SK-N-SH (cell line): ENCODE results near the gene MED31. TPM values are rescaled to one million over a fixed set of nuclear protein-coding genes. Genes with fewer than 3 reads are reported as not detected.

Source experiments
- CTCF ChIA-PET: fragments of 300-600, 350-600 bp; formaldehyde crosslinking; extraction: SDS; loops from one replicate; lab custom pipeline; 2021; lab: Yijun Ruan, JAX
- POLR2A ChIA-PET: fragments of 350-600 bp; sonication (Branson Sonifier 250); formaldehyde crosslinking; extraction: SDS; loops from one replicate; lab custom pipeline; 2020; ENCODE audit warnings: antibody characterized with exemption, inconsistent platforms; lab: Yijun Ruan, JAX
- DNase-seq: peaks from one replicate; pipeline ENCODE4 v3.0.0; 2012
- H2AFZ ChIP-seq: fragments of 200-600 bp; sonication (generic); 2 replicates; pipeline ENCODE4 v1.8.1; 2016; ENCODE audit warnings: antibody characterized with exemption, mild to moderate bottlenecking, low read depth
- H3F3A ChIP-seq: fragments of 200-600 bp; sonication (generic); replicated peaks from 2 replicates; pipeline ENCODE3; 2016; ENCODE audit warnings: antibody characterized with exemption, mild to moderate bottlenecking; ENCODE audit not compliant: insufficient read depth
- H3K27ac ChIP-seq, 2 experiments: fragments of 200-500 bp in 1 of 2; fragments of 200-600 bp in 1 of 2; sonication (Bioruptor generic) in 1 of 2; sonication (generic), shearing (Covaris generic) in 1 of 2; 2 replicates each; pipeline versions ENCODE4 v1.5.1 to v1.6.1; 2014 to 2016; ENCODE audit warnings: low read depth in 2 of 2, inconsistent platforms in 1 of 2, low read length in 1 of 2, mild to moderate bottlenecking in 1 of 2, mixed read lengths in 1 of 2
- H3K27me3 ChIP-seq: fragments of 200-600 bp; sonication (generic), shearing (Covaris generic); 2 replicates; pipeline ENCODE4 v1.6.1; 2016; ENCODE audit warnings: mixed run types; ENCODE audit not compliant: insufficient read depth
- H3K36me3 ChIP-seq, 2 experiments: fragments of 200-500 bp in 1 of 2; fragments of 200-600 bp in 1 of 2; sonication (Bioruptor generic) in 1 of 2; sonication (generic) in 1 of 2; replicated peaks in 1 of 2; 2 replicates each; pipeline versions ENCODE3 to v1.5.1; 2014 to 2016; ENCODE audit warnings: low read length in 1 of 2, mild to moderate bottlenecking in 1 of 2; ENCODE audit not compliant: insufficient read depth in 2 of 2, control insufficient read depth in 1 of 2
- H3K4me1 ChIP-seq, 2 experiments: fragments of 200-500 bp in 1 of 2; fragments of 200-600 bp in 1 of 2; sonication (Bioruptor generic) in 1 of 2; sonication (generic), shearing (Covaris generic) in 1 of 2; 2 replicates each; pipeline versions ENCODE4 v1.5.1 to v1.6.1; 2014 to 2016; ENCODE audit warnings: low read depth in 1 of 2, low read length in 1 of 2, mixed run types in 1 of 2; ENCODE audit not compliant: insufficient read depth in 2 of 2, control insufficient read depth in 1 of 2
- H3K4me2 ChIP-seq: fragments of 200-600 bp; sonication (generic), shearing (Covaris generic); 2 replicates; pipeline ENCODE4 v1.6.1; 2017; ENCODE audit warnings: mixed run types
- H3K4me3 ChIP-seq, 2 experiments: fragments of 200-500 bp in 1 of 2; fragments of 200-600 bp in 1 of 2; sonication (Bioruptor generic) in 1 of 2; sonication (generic), shearing (Covaris generic) in 1 of 2; 2 replicates each; pipeline versions ENCODE4 v1.5.1 to v1.8.1; 2014 to 2016; ENCODE audit warnings: low read depth in 2 of 2, inconsistent platforms in 1 of 2, low read length in 1 of 2, mild to moderate bottlenecking in 1 of 2, mixed read lengths in 1 of 2, moderate library complexity in 1 of 2
- H3K79me2 ChIP-seq: fragments of 200-600 bp; sonication (generic); 2 replicates; pipeline ENCODE4 v1.8.1; 2017; ENCODE audit warnings: mild to moderate bottlenecking; ENCODE audit not compliant: insufficient read depth
- H3K9ac ChIP-seq: fragments of 200-600 bp; sonication (generic); 2 replicates; pipeline ENCODE4 v1.6.1; 2017; ENCODE audit warnings: mixed run types
- H3K9me2 ChIP-seq: fragments of 200-600 bp; sonication (generic); 2 replicates; pipeline ENCODE4 v1.6.1; 2017; ENCODE audit warnings: mixed run types
- H3K9me3 ChIP-seq: fragments of 200-600 bp; sonication (generic); 2 replicates; pipeline ENCODE4 v1.6.1; 2017; ENCODE audit warnings: mixed run types, mild to moderate bottlenecking, moderate library complexity
- H4K20me1 ChIP-seq: fragments of 200-600 bp; sonication (generic); 2 replicates; pipeline ENCODE4 v1.6.1; 2017; ENCODE audit warnings: mild to moderate bottlenecking, mixed run types; ENCODE audit not compliant: insufficient read depth
- ELF1 ChIP-seq: IDR thresholded peaks from 2 replicates; pipeline ENCODE4 v1.4.0; 2012
- EP300 ChIP-seq, 2 experiments: IDR thresholded peaks; 2 replicates each; pipeline versions ENCODE4 v1.4.0 to v1.6.1; 2012; ENCODE audit warnings: borderline replicate concordance in 1 of 2, low read depth in 1 of 2, low read length in 1 of 2
- FOSL2 ChIP-seq: IDR thresholded peaks from 2 replicates; pipeline ENCODE4 v1.4.0; 2012; ENCODE audit warnings: low read depth, mild to moderate bottlenecking, moderate library complexity, borderline replicate concordance
- FOXM1 ChIP-seq: IDR thresholded peaks from 2 replicates; pipeline ENCODE4 v1.4.0; 2012; ENCODE audit warnings: low read depth, mild to moderate bottlenecking
- JUND ChIP-seq: IDR thresholded peaks from 2 replicates; pipeline ENCODE4 v1.4.0; 2012
- MXI1 ChIP-seq: IDR thresholded peaks from 2 replicates; pipeline ENCODE4 v1.6.1; 2012; ENCODE audit warnings: mild to moderate bottlenecking, low read depth, low read length, improper control_type of control experiment
- RAD21 ChIP-seq: IDR thresholded peaks from 2 replicates; pipeline ENCODE4 v1.6.1; 2012; ENCODE audit warnings: mild to moderate bottlenecking, low read length
- RFX5 ChIP-seq: IDR thresholded peaks from 2 replicates; pipeline ENCODE4 v1.6.1; 2012; ENCODE audit warnings: mild to moderate bottlenecking, improper control_type of control experiment, low read length
- TAF1 ChIP-seq: IDR thresholded peaks from 2 replicates; pipeline ENCODE4 v1.6.1; 2012; ENCODE audit warnings: low read depth, mild to moderate bottlenecking, low read length, moderate library complexity, borderline replicate concordance
- TCF12 ChIP-seq: IDR thresholded peaks from 2 replicates; pipeline ENCODE4 v1.4.0; 2012
- TEAD4 ChIP-seq: IDR thresholded peaks from 2 replicates; pipeline ENCODE4 v1.4.0; 2012; ENCODE audit warnings: mild to moderate bottlenecking, borderline replicate concordance; ENCODE audit not compliant: insufficient read depth
- WGBS: methylation state at CpG from one replicate; pipeline ENCODE4 v1.1.6; 2017; ENCODE audit warnings: low lambda C conversion rate; 5-methylcytosine and 5-hydroxymethylcytosine counted together
- polyA plus RNA-seq, 3 experiments: library from polyadenylated mRNA; depleted of rRNA; stranded (reverse); fragments of >200 nt; gene quantifications; 2 replicates each; pipeline ENCODE4 v1.2.3, GENCODE V29; 2012
- TF ChIP-seq, protein P1 (sequence below): IDR thresholded peaks from 2 replicates; pipeline ENCODE4 v1.4.0; 2012; ENCODE audit warnings: low read depth, borderline replicate concordance
- TF ChIP-seq, protein P2 (sequence below): IDR thresholded peaks from 2 replicates; pipeline ENCODE4; 2012
- TF ChIP-seq, protein P3 (sequence below): IDR thresholded peaks from 2 replicates; pipeline ENCODE4 v1.6.1; 2012; ENCODE audit warnings: mild to moderate bottlenecking, low read depth, low read length, moderate library complexity
- TF ChIP-seq, protein P4 (sequence below): IDR thresholded peaks from 2 replicates; pipeline ENCODE4 v1.4.0; 2012; ENCODE audit warnings: low read depth

The MED31 gene
- polyA plus RNA-seq, 1 of the 3 experiments (the other 2 are of a cell fraction) = 15.1 TPM

DNA sequence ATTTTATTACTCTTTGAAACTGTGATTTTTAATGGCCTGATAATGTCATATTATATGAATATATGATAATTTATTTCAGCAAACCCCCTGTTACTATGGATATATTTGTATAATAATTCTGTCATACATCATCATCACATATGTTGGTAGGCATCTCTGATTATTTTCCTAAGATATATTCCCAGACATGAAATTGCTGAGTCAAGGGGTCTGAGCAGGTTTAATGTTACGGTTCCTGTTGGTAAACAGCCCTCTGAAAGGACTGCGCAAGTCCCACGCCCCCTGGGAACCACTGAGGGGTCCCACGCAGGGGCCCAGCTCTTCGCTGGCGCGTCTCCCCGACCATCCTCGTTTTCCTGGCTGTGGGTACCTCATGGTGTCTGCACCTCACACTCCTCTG, 37.5 kb upstream of the MED31 start (continued):
- TF ChIP-seq, protein P1, sequence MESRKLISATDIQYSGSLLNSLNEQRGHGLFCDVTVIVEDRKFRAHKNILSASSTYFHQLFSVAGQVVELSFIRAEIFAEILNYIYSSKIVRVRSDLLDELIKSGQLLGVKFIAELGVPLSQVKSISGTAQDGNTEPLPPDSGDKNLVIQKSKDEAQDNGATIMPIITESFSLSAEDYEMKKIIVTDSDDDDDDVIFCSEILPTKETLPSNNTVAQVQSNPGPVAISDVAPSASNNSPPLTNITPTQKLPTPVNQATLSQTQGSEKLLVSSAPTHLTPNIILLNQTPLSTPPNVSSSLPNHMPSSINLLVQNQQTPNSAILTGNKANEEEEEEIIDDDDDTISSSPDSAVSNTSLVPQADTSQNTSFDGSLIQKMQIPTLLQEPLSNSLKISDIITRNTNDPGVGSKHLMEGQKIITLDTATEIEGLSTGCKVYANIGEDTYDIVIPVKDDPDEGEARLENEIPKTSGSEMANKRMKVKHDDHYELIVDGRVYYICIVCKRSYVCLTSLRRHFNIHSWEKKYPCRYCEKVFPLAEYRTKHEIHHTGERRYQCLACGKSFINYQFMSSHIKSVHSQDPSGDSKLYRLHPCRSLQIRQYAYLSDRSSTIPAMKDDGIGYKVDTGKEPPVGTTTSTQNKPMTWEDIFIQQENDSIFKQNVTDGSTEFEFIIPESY = no peak

DNA sequence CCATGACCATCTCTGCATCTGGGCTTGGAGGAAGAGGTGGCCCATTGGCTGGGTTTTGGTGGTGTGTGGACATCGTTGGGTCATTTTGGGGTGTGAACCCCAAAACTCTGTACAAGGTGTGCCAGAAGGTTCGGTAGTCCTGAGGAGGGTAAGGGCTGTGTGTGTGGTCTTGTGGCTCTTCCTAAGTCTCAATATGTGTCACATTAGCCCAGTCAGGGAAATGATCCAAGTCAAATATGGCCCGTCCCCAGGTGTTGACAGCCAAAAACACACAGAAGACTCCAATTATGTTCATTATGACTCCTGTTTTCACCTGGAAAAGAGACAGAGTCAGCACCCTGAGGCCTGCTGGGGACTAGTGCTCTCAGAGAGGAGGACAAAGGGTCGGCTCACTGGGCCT, 34.6 kb upstream of the MED31 start:
- POLR2A ChIA-PET = no interaction called here
- WGBS = 0% methylated on average over 3 of the region's 4 CpGs
- Histone ChIP-seq H2AFZ (no peak overlapping the region), H3K4me3 (no peak overlapping the region), H3K9ac (no peak overlapping the region), H3K36me3 (no peaks in the 10 kb centered on the region), H3K9me2 (no peaks in the 10 kb centered on the region), H3K4me1 (no peaks in the 10 kb centered on the region), H3K27me3 (peaks cover 76% of the 10 kb centered on the region), H3K9me3 (no peaks in the 10 kb centered on the region), H3F3A (no peaks in the 10 kb centered on the region), H4K20me1 (no peaks in the 10 kb centered on the region), H3K79me2 (no peaks in the 10 kb centered on the region), H3K27ac (no peak overlapping the region), H3K4me2 (no peak overlapping the region)
- CTCF ChIA-PET = no interaction called here
- TF ChIP-seq FOSL2 (no peak), FOXM1 (no peak), TEAD4 (no peak), MXI1 (no peak), ELF1 (no peak), JUND (no peak), RFX5 (no peak), EP300 (IDR thresholded peaks at IDR 0.05; ENCODE audit: borderline replicate concordance in 1 of 2, low read depth in 1 of 2, low read length in 1 of 2) (no peak), RAD21 (no peak), TCF12 (no peak), TAF1 (no peak)
- TF ChIP-seq, protein P2, sequence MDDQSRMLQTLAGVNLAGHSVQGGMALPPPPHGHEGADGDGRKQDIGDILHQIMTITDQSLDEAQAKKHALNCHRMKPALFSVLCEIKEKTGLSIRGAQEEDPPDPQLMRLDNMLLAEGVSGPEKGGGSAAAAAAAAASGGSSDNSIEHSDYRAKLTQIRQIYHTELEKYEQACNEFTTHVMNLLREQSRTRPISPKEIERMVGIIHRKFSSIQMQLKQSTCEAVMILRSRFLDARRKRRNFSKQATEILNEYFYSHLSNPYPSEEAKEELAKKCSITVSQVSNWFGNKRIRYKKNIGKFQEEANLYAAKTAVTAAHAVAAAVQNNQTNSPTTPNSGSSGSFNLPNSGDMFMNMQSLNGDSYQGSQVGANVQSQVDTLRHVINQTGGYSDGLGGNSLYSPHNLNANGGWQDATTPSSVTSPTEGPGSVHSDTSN = no peak
- TF ChIP-seq, protein P3, sequence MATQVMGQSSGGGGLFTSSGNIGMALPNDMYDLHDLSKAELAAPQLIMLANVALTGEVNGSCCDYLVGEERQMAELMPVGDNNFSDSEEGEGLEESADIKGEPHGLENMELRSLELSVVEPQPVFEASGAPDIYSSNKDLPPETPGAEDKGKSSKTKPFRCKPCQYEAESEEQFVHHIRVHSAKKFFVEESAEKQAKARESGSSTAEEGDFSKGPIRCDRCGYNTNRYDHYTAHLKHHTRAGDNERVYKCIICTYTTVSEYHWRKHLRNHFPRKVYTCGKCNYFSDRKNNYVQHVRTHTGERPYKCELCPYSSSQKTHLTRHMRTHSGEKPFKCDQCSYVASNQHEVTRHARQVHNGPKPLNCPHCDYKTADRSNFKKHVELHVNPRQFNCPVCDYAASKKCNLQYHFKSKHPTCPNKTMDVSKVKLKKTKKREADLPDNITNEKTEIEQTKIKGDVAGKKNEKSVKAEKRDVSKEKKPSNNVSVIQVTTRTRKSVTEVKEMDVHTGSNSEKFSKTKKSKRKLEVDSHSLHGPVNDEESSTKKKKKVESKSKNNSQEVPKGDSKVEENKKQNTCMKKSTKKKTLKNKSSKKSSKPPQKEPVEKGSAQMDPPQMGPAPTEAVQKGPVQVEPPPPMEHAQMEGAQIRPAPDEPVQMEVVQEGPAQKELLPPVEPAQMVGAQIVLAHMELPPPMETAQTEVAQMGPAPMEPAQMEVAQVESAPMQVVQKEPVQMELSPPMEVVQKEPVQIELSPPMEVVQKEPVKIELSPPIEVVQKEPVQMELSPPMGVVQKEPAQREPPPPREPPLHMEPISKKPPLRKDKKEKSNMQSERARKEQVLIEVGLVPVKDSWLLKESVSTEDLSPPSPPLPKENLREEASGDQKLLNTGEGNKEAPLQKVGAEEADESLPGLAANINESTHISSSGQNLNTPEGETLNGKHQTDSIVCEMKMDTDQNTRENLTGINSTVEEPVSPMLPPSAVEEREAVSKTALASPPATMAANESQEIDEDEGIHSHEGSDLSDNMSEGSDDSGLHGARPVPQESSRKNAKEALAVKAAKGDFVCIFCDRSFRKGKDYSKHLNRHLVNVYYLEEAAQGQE = no peak
- TF ChIP-seq, protein P4, sequence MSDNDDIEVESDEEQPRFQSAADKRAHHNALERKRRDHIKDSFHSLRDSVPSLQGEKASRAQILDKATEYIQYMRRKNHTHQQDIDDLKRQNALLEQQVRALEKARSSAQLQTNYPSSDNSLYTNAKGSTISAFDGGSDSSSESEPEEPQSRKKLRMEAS = no peak
- no peak for DNase-seq
